CD8-positive, alpha-beta memory T cell (primary cell): ENCODE measurements around the gene PICK1. TPM values are rescaled to one million over a fixed set of nuclear protein-coding genes. Genes with fewer than 3 reads are reported as not detected.

ENCODE experiments used
- CTCF ChIA-PET: fragments of 350-600 bp; sonication (Branson Sonifier 250); formaldehyde crosslinking; loops from one replicate; lab custom pipeline; 2021; ENCODE audit warnings: antibody characterized with exemption; lab: Charles Lee
- POLR2A ChIA-PET: fragments of 350-600 bp; sonication (Branson Sonifier 250); formaldehyde crosslinking; loops from one replicate; lab custom pipeline; 2021; ENCODE audit warnings: antibody characterized with exemption; lab: Charles Lee
- DNase-seq, 5 donors: peaks; one replicate each; pipeline versions ENCODE4 v3.0.0 to v3.0.0-alpha.2; 2020 to 2022; ENCODE audit warnings: mixed read lengths in 1 of 5
- H3K27ac ChIP-seq: one replicate; pipeline ENCODE4 v1.7.0; 2013; ENCODE audit warnings: low read depth, mild to moderate bottlenecking, low read length, moderate library complexity
- H3K27me3 ChIP-seq: 2 replicates; pipeline ENCODE4 v1.7.0; 2013; ENCODE audit warnings: low read length, mild to moderate bottlenecking; ENCODE audit not compliant: insufficient read depth, poor library complexity, severe bottlenecking
- H3K36me3 ChIP-seq: 2 replicates; pipeline ENCODE4 v1.7.0; 2013; ENCODE audit warnings: mild to moderate bottlenecking, low read length, moderate library complexity; ENCODE audit not compliant: insufficient read depth
- H3K4me1 ChIP-seq: 2 replicates; pipeline ENCODE4 v1.7.0; 2013; ENCODE audit warnings: mild to moderate bottlenecking, low read length, moderate library complexity; ENCODE audit not compliant: insufficient read depth
- H3K4me3 ChIP-seq: 2 replicates; pipeline ENCODE4 v1.7.0; 2013; ENCODE audit warnings: mild to moderate bottlenecking, low read length
- H3K9me3 ChIP-seq: 2 replicates; pipeline ENCODE4 v1.7.0; 2013; ENCODE audit warnings: mild to moderate bottlenecking, low read length
- H3K27ac Mint-ChIP-seq, 8 donors: one replicate each; pipeline ENCODE4 v1.8.0; 2020 to 2021; ENCODE audit warnings: mixed read lengths in 8 of 8, mild to moderate bottlenecking in 6 of 8, inconsistent platforms in 3 of 8, moderate library complexity in 3 of 8
- H3K27me3 Mint-ChIP-seq, 2 donors: one replicate each; pipeline ENCODE4 v1.8.0; 2020 to 2021; ENCODE audit warnings: mixed read lengths in 2 of 2, mild to moderate bottlenecking in 1 of 2, moderate library complexity in 1 of 2
- H3K36me3 Mint-ChIP-seq, 3 donors: one replicate each; pipeline ENCODE4 v1.8.0; 2020 to 2021; ENCODE audit warnings: mixed read lengths in 3 of 3, inconsistent platforms in 1 of 3, mild to moderate bottlenecking in 1 of 3
- H3K4me1 Mint-ChIP-seq, 3 donors: one replicate each; pipeline ENCODE4 v1.8.0; 2020 to 2021; ENCODE audit warnings: mixed read lengths in 3 of 3, inconsistent platforms in 1 of 3, mild to moderate bottlenecking in 1 of 3
- H3K4me3 Mint-ChIP-seq, 7 donors: one replicate each; pipeline ENCODE4 v1.8.0; 2020 to 2021; ENCODE audit warnings: mixed read lengths in 7 of 7, mild to moderate bottlenecking in 6 of 7, moderate library complexity in 4 of 7, inconsistent platforms in 2 of 7
- H3K9me3 Mint-ChIP-seq, 5 donors: one replicate each; pipeline ENCODE4 v1.8.0; 2020 to 2022; ENCODE audit warnings: mixed read lengths in 5 of 5, mild to moderate bottlenecking in 3 of 5, moderate library complexity in 2 of 5, inconsistent platforms in 1 of 5
- polyA plus RNA-seq: library from polyadenylated mRNA; unstranded; fragments of 300-500 nt; fragmentation: Illumina TruSeq; gene quantifications from one replicate; pipeline ENCODE4 v1.2.3, GENCODE V29; 2021
- total RNA-seq, 2 experiments: library from RNA; stranded (reverse); gene quantifications; one replicate each; pipeline ENCODE4 v1.2.3, GENCODE V29; 2021

PICK1 gene
- total and polyA plus RNA-seq, 3 experiments from 2014 or later: 9.4 to 22.5 (median 21.0) TPM

GRCh38 chr22:38085056-38085455, 27.9 kb downstream of the PICK1 start:
- CTCF ChIA-PET: no interaction called here

GRCh38 chr22:38085501-38085900, 28.3 kb downstream of the PICK1 start:
- H3K4me1 Mint-ChIP-seq: peaks cover 0 to 11% (median 2%) of the 10 kb centered on the region in 3 donors

More at GRCh38 chr22:38085056-38085455, 27.9 kb downstream of the PICK1 start:
- POLR2A ChIA-PET: no interaction called here
- H3K36me3 Mint-ChIP-seq: peaks cover 0 to 6% (median 1%) of the 10 kb centered on the region in 3 donors
- Histone ChIP-seq H3K4me1 (peaks cover 15% of the 10 kb centered on the region), H3K36me3 (no peaks in the 10 kb centered on the region), H3K9me3 (no peaks in the 10 kb centered on the region), H3K27ac (no peak overlapping the region), H3K4me3 (no peak overlapping the region), H3K27me3 (peaks cover 19% of the 10 kb centered on the region)
- H3K9me3 Mint-ChIP-seq: no peaks in the 10 kb centered on the region
- peaks cover 0 to 11% (median 2%) of the 10 kb centered on the region in 3 donors for H3K4me1 Mint-ChIP-seq
- no peak overlapping the region for H3K27ac Mint-ChIP-seq
- no peak for DNase-seq
- H3K27me3 Mint-ChIP-seq: peaks cover 19 to 23% of the 10 kb centered on the region in 2 donors
- no peak overlapping the region for H3K4me3 Mint-ChIP-seq

GRCh38 chr22:38086001-38086845, 29.0 kb downstream of the PICK1 start:
- CTCF ChIA-PET: no interaction called here
- Histone ChIP-seq H3K36me3 (no peaks in the 10 kb centered on the region), H3K9me3 (no peaks in the 10 kb centered on the region), H3K27ac (no peak overlapping the region), H3K27me3 (peaks cover 19% of the 10 kb centered on the region), H3K4me1 (peaks cover 15% of the 10 kb centered on the region), H3K4me3 (no peak overlapping the region)
- peaks cover 0 to 7% (median 2%) of the 10 kb centered on the region in 3 donors for H3K4me1 Mint-ChIP-seq
- H3K27ac Mint-ChIP-seq: no peak overlapping the region
- POLR2A ChIA-PET: no interaction called here
- no peaks in the 10 kb centered on the region for H3K9me3 Mint-ChIP-seq
- peaks cover 0 to 11% (median 1%) of the 10 kb centered on the region in 3 donors for H3K36me3 Mint-ChIP-seq
- DNase-seq: no peak
- no peak overlapping the region for H3K4me3 Mint-ChIP-seq
- H3K27me3 Mint-ChIP-seq: peaks cover 20 to 23% of the 10 kb centered on the region in 2 donors

More at GRCh38 chr22:38085501-38085900, 28.3 kb downstream of the PICK1 start:
- H3K27me3 Mint-ChIP-seq: peaks cover 19 to 22% of the 10 kb centered on the region in 2 donors
- peaks cover 0 to 9% (median 1%) of the 10 kb centered on the region in 3 donors for H3K36me3 Mint-ChIP-seq
- Histone ChIP-seq H3K4me1 (peaks cover 15% of the 10 kb centered on the region), H3K36me3 (no peaks in the 10 kb centered on the region), H3K27me3 (peaks cover 19% of the 10 kb centered on the region), H3K9me3 (no peaks in the 10 kb centered on the region), H3K4me3 (no peak overlapping the region), H3K27ac (no peak overlapping the region)
- H3K9me3 Mint-ChIP-seq: no peaks in the 10 kb centered on the region
- H3K27ac Mint-ChIP-seq: no peak overlapping the region
- ChIA-PET POLR2A (no interaction called here), CTCF (no interaction called here)
- no peak for DNase-seq
- no peak overlapping the region for H3K4me3 Mint-ChIP-seq

DNA sequence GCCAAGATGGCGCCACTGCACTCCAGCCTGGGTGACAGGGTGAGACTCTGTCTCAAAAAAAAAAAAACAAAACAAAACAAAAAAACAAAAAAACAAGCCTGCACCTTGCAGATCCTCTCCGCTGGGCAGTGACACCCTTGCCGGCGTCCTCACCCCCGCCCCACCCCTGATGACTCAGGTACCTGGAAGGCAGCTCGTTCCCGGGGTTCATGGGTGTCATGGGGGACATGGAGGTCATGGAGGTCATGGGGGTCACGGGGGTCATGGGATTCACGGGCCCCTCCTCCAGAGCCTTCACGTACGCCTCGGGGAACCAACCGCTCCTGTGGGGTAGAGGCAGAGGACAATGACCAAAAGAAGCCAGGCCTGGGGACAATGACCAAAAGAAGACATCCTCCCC, 29.7 kb downstream of the PICK1 start:
- POLR2A ChIA-PET: no interaction called here
- H3K36me3 Mint-ChIP-seq: peaks cover 1 to 11% (median 3%) of the 10 kb centered on the region in 3 donors
- no peaks in the 10 kb centered on the region for H3K9me3 ChIP-seq

DNA sequence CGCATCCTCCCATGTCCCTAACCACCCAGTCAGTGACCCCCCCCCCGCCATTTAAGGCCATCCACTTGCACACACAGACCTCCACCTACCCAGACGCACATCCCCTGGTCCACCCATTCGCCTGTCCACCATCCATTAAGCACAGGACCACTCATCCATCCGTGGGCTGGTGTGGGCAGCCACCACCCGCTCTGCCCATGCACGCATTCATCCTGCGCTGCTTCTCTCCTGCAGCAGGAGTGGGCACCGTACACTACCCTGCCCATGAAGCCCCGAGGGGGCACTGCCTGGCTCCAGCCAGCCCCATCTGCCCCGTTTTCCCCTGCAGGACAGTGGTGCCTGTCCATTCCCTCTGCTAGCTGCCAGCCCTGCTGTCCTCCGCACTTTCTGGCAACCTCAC, 30.7 kb downstream of the PICK1 start:
- POLR2A ChIA-PET: no interaction called here
- Histone ChIP-seq H3K36me3 (no peaks in the 10 kb centered on the region), H3K4me3 (no peak overlapping the region), H3K27me3 (peaks cover 5% of the 10 kb centered on the region), H3K27ac (no peak overlapping the region), H3K4me1 (peaks cover 1% of the 10 kb centered on the region), H3K9me3 (no peaks in the 10 kb centered on the region)
- Mint-ChIP-seq H3K4me3 (no peak overlapping the region), H3K9me3 (no peaks in the 10 kb centered on the region), H3K27me3 (peaks cover 14 to 22% of the 10 kb centered on the region in 2 donors), H3K27ac (peak overlapping the region in 1 of 8 donors; percentile 71), H3K4me1 (peaks cover 0 to 3% (median 2%) of the 10 kb centered on the region in 3 donors), H3K36me3 (peaks cover 3 to 11% (median 4%) of the 10 kb centered on the region in 3 donors)
- CTCF ChIA-PET: no interaction called here
- DNase-seq: no peak

More for the DNA sequence above, 29.7 kb downstream of the PICK1 start:
- H3K4me1 ChIP-seq: peaks cover 10% of the 10 kb centered on the region
- peak overlapping the region in 1 of 7 donors; percentile 32 for H3K4me3 Mint-ChIP-seq
- CTCF ChIA-PET: no interaction called here
- no peaks in the 10 kb centered on the region for H3K9me3 Mint-ChIP-seq
- no peak for DNase-seq
- peaks cover 14% of the 10 kb centered on the region for H3K27me3 ChIP-seq
- peaks cover 18 to 23% of the 10 kb centered on the region in 2 donors for H3K27me3 Mint-ChIP-seq
- no peak overlapping the region for H3K27ac Mint-ChIP-seq
- no peak overlapping the region for H3K4me3 ChIP-seq
- no peak overlapping the region for H3K27ac ChIP-seq
- H3K4me1 Mint-ChIP-seq: peaks cover 0 to 4% (median 2%) of the 10 kb centered on the region in 3 donors
- H3K36me3 ChIP-seq: no peaks in the 10 kb centered on the region

- Histone ChIP-seq H3K27me3 (no peaks in the 10 kb centered on the region), H3K36me3 (no peaks in the 10 kb centered on the region), H3K27ac (no peak overlapping the region), H3K4me1 (no peaks in the 10 kb centered on the region), H3K9me3 (no peaks in the 10 kb centered on the region), H3K4me3 (no peak overlapping the region)
- no peak for DNase-seq
- no peaks in the 10 kb centered on the region for H3K9me3 Mint-ChIP-seq
- H3K4me1 Mint-ChIP-seq: peaks cover 0 to 2% (median 0%) of the 10 kb centered on the region in 3 donors
- no peak overlapping the region for H3K4me3 Mint-ChIP-seq
- H3K27me3 Mint-ChIP-seq: peaks cover 6 to 16% of the 10 kb centered on the region in 2 donors
- CTCF ChIA-PET: interaction anchor here (0.9 kb wide), 1 partner anchor 37 kb away, joined by 3 read pairs; no protein-coding TSS in a partner anchor
- no peak overlapping the region for H3K27ac Mint-ChIP-seq
- peaks cover 5 to 14% (median 13%) of the 10 kb centered on the region in 3 donors for H3K36me3 Mint-ChIP-seq
- POLR2A ChIA-PET: no interaction called here
These were observed 31.6 kb downstream of the PICK1 start for GRCh38 chr22:38088629-38089473.

DNA sequence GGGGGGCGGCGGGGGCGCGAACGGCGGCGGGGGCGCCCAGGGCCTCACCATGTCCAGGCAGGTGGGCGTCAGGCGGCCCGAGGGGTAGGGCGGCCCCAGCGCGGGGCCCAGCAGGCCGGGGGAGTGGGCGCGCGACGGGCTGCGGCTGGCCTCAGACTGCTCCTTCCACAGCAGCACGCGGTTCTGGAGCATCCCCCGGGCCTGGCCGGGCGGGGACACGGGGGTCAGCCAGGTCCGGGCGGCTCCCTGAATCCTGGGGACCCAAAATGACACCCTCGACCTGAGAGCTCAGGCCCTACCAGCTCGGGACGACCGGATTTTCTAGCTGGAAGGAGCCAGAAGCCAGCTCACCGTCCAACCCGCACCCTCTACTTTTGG, 32.3 kb downstream of the PICK1 start:
- H3K9me3 ChIP-seq: no peaks in the 10 kb centered on the region
- no peak overlapping the region for H3K4me3 ChIP-seq
- no peak for DNase-seq
- Mint-ChIP-seq H3K4me3 (no peak overlapping the region), H3K36me3 (peaks cover 6 to 18% (median 14%) of the 10 kb centered on the region in 3 donors), H3K27ac (no peak overlapping the region), H3K27me3 (peaks cover 6 to 16% of the 10 kb centered on the region in 2 donors), H3K9me3 (no peaks in the 10 kb centered on the region), H3K4me1 (peaks cover 0 to 2% (median 0%) of the 10 kb centered on the region in 3 donors)
- H3K36me3 ChIP-seq: no peaks in the 10 kb centered on the region
- H3K27ac ChIP-seq: no peak overlapping the region
- H3K4me1 ChIP-seq: no peaks in the 10 kb centered on the region
- POLR2A ChIA-PET: no interaction called here
- CTCF ChIA-PET: interaction anchor here (0.9 kb wide), 1 partner anchor 37 kb away, joined by 3 read pairs; no protein-coding TSS in a partner anchor
- no peaks in the 10 kb centered on the region for H3K27me3 ChIP-seq
